ENCODE measurements around the gene OOSP3.
"Not testable (repeated sequence)": the region's sequence is repeated elsewhere in the genome, so short reads cannot be mapped to it uniquely, and the experiment has no call there.

Gene OOSP3

GRCh38 chr11:59845399-59845798, 33.2 kb upstream of the OOSP3 start, which contains the start of gene CBLIF:
TSS of gene CBLIF (minus strand) at chr11:59845499. CDS start at chr11:59845453, 46 bp downstream.
- in situ Hi-C loops (cut with HindIII; ENCODE audit: low pct_ligation_motif_present, low sequenced_read_pairs): no loop called here

GRCh38 chr11:59846556-59846955, 32.0 kb upstream of the OOSP3 start:
- no peak for TF ChIP-seq CTCF (IDR thresholded peaks at IDR 0.05; ENCODE audit: low read depth, low read length, missing control alignments)
- in situ Hi-C loops (cut with HindIII; ENCODE audit: low pct_ligation_motif_present, low sequenced_read_pairs): no loop called here
- Histone ChIP-seq H3K27me3 (replicated peaks) (no peaks in the 10 kb centered on the region), H3K36me3 (replicated peaks) (no peaks in the 10 kb centered on the region), H3K27ac (no peak overlapping the region), H3K4me3 (ENCODE audit: low read depth, low read length) (no peak overlapping the region)
- no peak for DNase-seq

More at GRCh38 chr11:59845399-59845798, 33.2 kb upstream of the OOSP3 start, which contains the start of gene CBLIF:
- no peaks in the 10 kb centered on the region for H3K27me3 ChIP-seq (replicated peaks)
- no peak within 1 kb of the TSS for H3K4me3 ChIP-seq (ENCODE audit: low read depth, low read length)
- no peak for DNase-seq
- no peak for TF ChIP-seq CTCF (IDR thresholded peaks at IDR 0.05; ENCODE audit: low read depth, low read length, missing control alignments)
- no peak within 1 kb of the TSS for H3K27ac ChIP-seq
- H3K36me3 ChIP-seq (replicated peaks): no peaks in the 10 kb centered on the region

- no peak for TF ChIP-seq CTCF (IDR thresholded peaks at IDR 0.05; ENCODE audit: low read depth, low read length, missing control alignments)
- no peak for DNase-seq
- Histone ChIP-seq H3K27ac (no peak overlapping the region), H3K27me3 (replicated peaks) (no peaks in the 10 kb centered on the region), H3K4me3 (ENCODE audit: low read depth, low read length) (no peak overlapping the region), H3K36me3 (replicated peaks) (no peaks in the 10 kb centered on the region)
- in situ Hi-C loops (cut with HindIII; ENCODE audit: low pct_ligation_motif_present, low sequenced_read_pairs): no loop called here
These were observed 31.0 kb upstream of the OOSP3 start for GRCh38 chr11:59847626-59848025.

GRCh38 chr11:59848439-59848838, 30.1 kb upstream of the OOSP3 start:
- DNase-seq; H3K27me3 ChIP-seq (replicated peaks); H3K4me3 ChIP-seq (ENCODE audit: low read depth, low read length); H3K27ac ChIP-seq; in situ Hi-C loops (cut with HindIII; ENCODE audit: low pct_ligation_motif_present, low sequenced_read_pairs); H3K36me3 ChIP-seq (replicated peaks): not testable (repeated sequence)

GRCh38 chr11:59849129-59849528, 29.5 kb upstream of the OOSP3 start:
- no peak overlapping the region for H3K4me3 ChIP-seq (ENCODE audit: low read depth, low read length)
- H3K27me3 ChIP-seq (replicated peaks): no peaks in the 10 kb centered on the region
- no peaks in the 10 kb centered on the region for H3K36me3 ChIP-seq (replicated peaks)
- TF ChIP-seq CTCF (IDR thresholded peaks at IDR 0.05; ENCODE audit: low read depth, low read length, missing control alignments): no peak
- in situ Hi-C loops (cut with HindIII; ENCODE audit: low pct_ligation_motif_present, low sequenced_read_pairs): no loop called here
- DNase-seq: no peak
- no peak overlapping the region for H3K27ac ChIP-seq

- H3K27me3 ChIP-seq (replicated peaks); in situ Hi-C loops (cut with HindIII; ENCODE audit: low pct_ligation_motif_present, low sequenced_read_pairs); H3K36me3 ChIP-seq (replicated peaks); DNase-seq; H3K27ac ChIP-seq; H3K4me3 ChIP-seq (ENCODE audit: low read depth, low read length): not testable (repeated sequence)
These were observed 29.0 kb upstream of the OOSP3 start for GRCh38 chr11:59849551-59849950.

GRCh38 chr11:59851416-59851815, 27.2 kb upstream of the OOSP3 start:
- in situ Hi-C loops (cut with HindIII; ENCODE audit: low pct_ligation_motif_present, low sequenced_read_pairs); H3K27me3 ChIP-seq (replicated peaks); H3K36me3 ChIP-seq (replicated peaks); H3K4me3 ChIP-seq (ENCODE audit: low read depth, low read length); DNase-seq; H3K27ac ChIP-seq: not testable (repeated sequence)

Measured in brain microvascular endothelial cell (primary cell).